K562 (cell line): ENCODE data around the gene CNFN. TPM values are rescaled to one million over a fixed set of nuclear protein-coding genes. Genes with fewer than 3 reads are reported as not detected.

Experiments
- ATAC-seq: fragments of 200-7000 bp; cut with Tn5 transposase; 3 replicates; pipeline ENCODE4 v1.9.1; 2020; ENCODE audit warnings: moderate library complexity
- BruUV-seq: library from RNA; stranded (reverse); fragments of 400-500 nt; replicated peaks from 2 replicates; lab custom pipeline; 2021; lab: Mats Ljungman, UMichigan
- CTCF ChIA-PET: fragments of 300-600 bp; formaldehyde crosslinking; extraction: SDS; loops from one replicate; lab custom pipeline; 2021; ENCODE audit warnings: low intra/inter-chr PET ratio; lab: Yijun Ruan, JAX
- POLR2A ChIA-PET: fragments of 300-600, 350-650 bp; sonication (Branson Sonifier 250); formaldehyde crosslinking; extraction: SDS; loops from one replicate; lab custom pipeline; 2021; ENCODE audit warnings: antibody characterized with exemption, inconsistent platforms; lab: Yijun Ruan, JAX
- DNase-seq, 4 experiments: peaks; one replicate each; pipeline versions ENCODE4 v3.0.0 to v3.0.0-alpha.2; 2011 to 2018; ENCODE audit warnings: low spot score in 3 of 4, mixed read lengths in 3 of 4; ENCODE audit errors: extremely low read depth in 1 of 4
- FAIRE-seq: peaks from 2 replicates; lab custom pipeline; 2011; peaks lifted over from hg19 to GRCh38; lab: Jason Lieb, UNC
- H2AFZ ChIP-seq: 2 replicates; pipeline ENCODE4 v1.6.0; 2011; ENCODE audit warnings: low read depth, low read length, control low read depth, inconsistent platforms
- H3K27ac ChIP-seq: fragments of 200-600 bp; 3 replicates; pipeline ENCODE4 v1.8.0; 2011; ENCODE audit warnings: low read depth, mild to moderate bottlenecking, control low read depth, inconsistent platforms, low read length, moderate library complexity, mixed read lengths; ENCODE audit errors: extremely low read depth
- H3K27me3 ChIP-seq, 2 experiments: fragments of 300-600 bp in 1 of 2; 2 replicates in 1 of 2; 3 replicates in 1 of 2; pipeline versions ENCODE4 v1.6.0 to v1.8.0; 2011; ENCODE audit warnings: inconsistent platforms in 2 of 2, low read length in 2 of 2, mild to moderate bottlenecking in 1 of 2, mixed read lengths in 1 of 2, moderate library complexity in 1 of 2; ENCODE audit not compliant: control insufficient read depth in 2 of 2, insufficient read depth in 2 of 2
- H3K36me3 ChIP-seq: fragments of 300-600 bp; 3 replicates; pipeline ENCODE4 v1.8.0; 2011; ENCODE audit warnings: mild to moderate bottlenecking, low read length, inconsistent platforms; ENCODE audit not compliant: control insufficient read depth, insufficient read depth
- H3K4me1 ChIP-seq, 2 experiments: fragments of 200-600 bp in 1 of 2; replicated peaks in 1 of 2; 2 replicates in 1 of 2; 3 replicates in 1 of 2; pipeline versions ENCODE4 v1.5.1 to v1.8.0; 2011; ENCODE audit warnings: inconsistent platforms in 2 of 2, low read length in 2 of 2, mild to moderate bottlenecking in 1 of 2, mixed read lengths in 1 of 2, moderate library complexity in 1 of 2; ENCODE audit not compliant: control insufficient read depth in 2 of 2, insufficient read depth in 2 of 2
- H3K4me2 ChIP-seq: 2 replicates; pipeline ENCODE4 v1.6.1; 2011; ENCODE audit warnings: low read length, control low read depth, inconsistent platforms, mixed read lengths; ENCODE audit not compliant: insufficient read depth
- H3K4me3 ChIP-seq: fragments of 200-600 bp; sonication (generic), shearing (Covaris generic); 2 replicates; pipeline ENCODE4 v1.5.1; 2016; ENCODE audit warnings: control low read depth, inconsistent platforms
- H3K79me2 ChIP-seq: fragments of 200-600 bp; 3 replicates; pipeline ENCODE4 v1.8.0; 2011; ENCODE audit warnings: low read length, inconsistent platforms; ENCODE audit not compliant: control insufficient read depth, insufficient read depth
- H3K9ac ChIP-seq, 2 experiments: 2 replicates each; pipeline versions ENCODE4 v1.6.0 to v1.6.1; 2011; ENCODE audit warnings: low read depth in 2 of 2, low read length in 2 of 2, control low read depth in 1 of 2, inconsistent platforms in 1 of 2, mild to moderate bottlenecking in 1 of 2, mixed read lengths in 1 of 2; ENCODE audit not compliant: insufficient read depth in 1 of 2
- H3K9me1 ChIP-seq: one replicate; pipeline ENCODE4 v1.6.0; 2011; ENCODE audit warnings: inconsistent platforms, mild to moderate bottlenecking, low read length, moderate library complexity; ENCODE audit not compliant: control insufficient read depth, insufficient read depth
- H3K9me3 ChIP-seq: replicated peaks from 2 replicates; pipeline ENCODE4 v1.5.1; 2011; ENCODE audit warnings: low read depth, low read length, inconsistent platforms; ENCODE audit not compliant: control insufficient read depth, insufficient read depth
- H4K20me1 ChIP-seq: replicated peaks from 2 replicates; pipeline ENCODE4 v1.6.1; 2011; ENCODE audit warnings: low read length, inconsistent platforms, mixed read lengths; ENCODE audit not compliant: control insufficient read depth, insufficient read depth
- ARHGAP35 ChIP-seq: fragments of 450-650 bp; IDR thresholded peaks from 2 replicates; pipeline ENCODE4 v1.6.1; 2018; ENCODE audit not compliant: partially characterized antibody
- EHMT2 ChIP-seq: fragments of 450-650 bp; IDR thresholded peaks from 2 replicates; pipeline ENCODE4 v1.6.1; 2018; ENCODE audit warnings: antibody characterized with exemption
- NFATC3 ChIP-seq: fragments of 450-650 bp; IDR thresholded peaks from 2 replicates; pipeline ENCODE4 v1.6.1; 2017; ENCODE audit warnings: mild to moderate bottlenecking
- NR2C1 ChIP-seq, 2 experiments: fragments of 450-650 bp; IDR thresholded peaks; 2 replicates each; pipeline ENCODE4 v1.6.1; 2017; ENCODE audit warnings: mild to moderate bottlenecking in 2 of 2, antibody characterized with exemption in 1 of 2, inconsistent platforms in 1 of 2, missing compliant biosample characterization in 1 of 2, missing genetic modification characterization in 1 of 2
- NR2C2 ChIP-seq, 2 experiments: fragments of 200-800 bp in 1 of 2; sonication (Bioruptor generic) in 1 of 2; sonication (generic) in 1 of 2; formaldehyde crosslinking in 1 of 2; IDR thresholded peaks; 2 replicates each; pipeline versions ENCODE4 v1.6.1 to v1.8.0; 2016 to 2022; ENCODE audit warnings: mild to moderate bottlenecking in 1 of 2, missing compliant biosample characterization in 1 of 2, missing genetic modification characterization in 1 of 2, missing genetic modification reagents in 1 of 2
- RFX7 ChIP-seq: fragments of 250-450 bp; sonication (Bioruptor Pico); IDR thresholded peaks from 2 replicates; pipeline ENCODE4 v1.5.1; 2021; ENCODE audit warnings: mild to moderate bottlenecking
- SETDB1 ChIP-seq: IDR thresholded peaks from one replicate; pipeline ENCODE4 v1.6.1; 2012; ENCODE audit warnings: low read length, control low read depth, inconsistent platforms
- ZKSCAN3 ChIP-seq: fragments of 250-450 bp; sonication (Bioruptor Pico); IDR thresholded peaks from 2 replicates; pipeline ENCODE4 v1.4.0; 2020
- ZNF384 ChIP-seq: IDR thresholded peaks from 2 replicates; pipeline ENCODE4 v1.6.1; 2012; ENCODE audit warnings: low read depth, low read length, improper control_type of control experiment
- WGBS: fragments of 100-300 bp; shearing (Covaris generic); methylation state at CpG from one replicate; pipeline ENCODE4 v1.1.6; 2016; ENCODE audit warnings: low coverage, mixed read lengths; ENCODE audit not compliant: insufficient coverage; ENCODE audit errors: missing lambda C conversion rate; 5-methylcytosine and 5-hydroxymethylcytosine counted together
- in situ Hi-C: fragments of 300-500 bp; cut with MboI; formaldehyde crosslinking; loops from 4 replicates; pipeline ENCODE4 v1.15.0; 2018; ENCODE audit warnings: inconsistent platforms, mixed read lengths
- intact Hi-C: fragments of 100-400 bp; cut with micrococcal nuclease; formaldehyde crosslinking; loops from 2 replicates; pipeline ENCODE4 v1.14.2; 2022
- polyA plus RNA-seq, 8 experiments: library from polyadenylated mRNA; depleted of rRNA in 4 of 8; stranded (reverse) in 5 of 8; unstranded in 3 of 8; fragments of >200 nt; fragmentation: Nextera tagmentation in 2 of 8; fragmentation: Illumina TruSeq in 1 of 8; extraction: Ambion mirVana in 2 of 8; extraction: Trizol in 1 of 8; gene quantifications; 2 replicates each; pipeline versions ENCODE4 v1.2.1 to v1.2.3, GENCODE V29; 2011 to 2014; ENCODE audit warnings: inconsistent platforms in 1 of 8, missing spikeins in 1 of 8
- total RNA-seq, 7 experiments: library from RNA; depleted of rRNA in 6 of 7; stranded (reverse); fragments of >200 nt in 6 of 7; fragmentation: Illumina TruSeq in 2 of 7; extraction: Trizol in 2 of 7; gene quantifications; 2 replicates each; pipeline versions ENCODE4 v1.2.1 to v1.2.3, GENCODE V29; 2011 to 2021; ENCODE audit warnings: low replicate concordance in 1 of 7
- TF ChIP-seq, protein P1 (sequence below): fragments of 450-650 bp; formaldehyde crosslinking; IDR thresholded peaks from 2 replicates; pipeline ENCODE4 v1.4.0; 2020; ENCODE audit warnings: mild to moderate bottlenecking, moderate library complexity
- TF ChIP-seq, protein P2 (sequence below): sonication (generic); formaldehyde crosslinking; IDR thresholded peaks from 2 replicates; pipeline ENCODE4 v1.8.1; 2023; ENCODE audit warnings: mild to moderate bottlenecking, missing genetic modification reagents

CNFN gene
- total and polyA plus RNA-seq, 9 of the 15 experiments (the other 6 are each of a cell fraction or from before 2014, with no cell fraction given), result 0.18 to 0.52 (median 0.27) TPM; not detected in 5

DNA sequence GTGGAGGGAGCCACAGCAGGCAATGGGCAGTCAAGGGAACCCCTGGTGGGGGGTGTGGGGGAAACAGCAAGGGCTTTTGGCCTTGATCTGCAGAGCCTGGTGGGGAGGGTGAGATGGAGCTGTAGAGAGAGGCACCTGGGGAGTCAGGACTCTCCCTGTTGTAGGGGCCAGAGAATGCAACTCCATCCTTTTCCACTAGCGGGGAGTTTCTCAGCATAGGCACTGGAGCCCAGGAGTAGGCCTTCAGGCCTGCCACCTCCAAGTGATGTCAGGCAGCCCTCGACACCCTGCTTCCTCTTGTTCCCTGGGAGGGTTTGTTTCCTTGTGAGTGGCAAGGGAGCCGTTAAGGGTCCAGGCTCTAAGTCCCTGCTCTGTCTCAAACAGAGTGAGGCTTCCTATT is 39.7 kb downstream of the CNFN start:
- Histone ChIP-seq H3K9ac (no peak overlapping the region), H3K9me1 (no peaks in the 10 kb centered on the region), H3K27me3 (no peaks in the 10 kb centered on the region), H3K4me1 (peaks cover 0 to 17% of the 10 kb centered on the region in 2 experiments; a peak in 1 of 5 replicates), H3K4me2 (no peak overlapping the region), H4K20me1 (no peaks in the 10 kb centered on the region), H3K79me2 (no peaks in the 10 kb centered on the region), H3K4me3 (no peak overlapping the region), H2AFZ (no peak overlapping the region), H3K9me3 (no peaks in the 10 kb centered on the region), H3K27ac (no peak overlapping the region), H3K36me3 (peaks cover 2% of the 10 kb centered on the region; the same call in 1 of the 3 replicates)
- DNase-seq (no peak), ATAC-seq (no peak), FAIRE-seq (no peak)
- 28% methylated on average over 2 of the region's 3 CpGs for WGBS
- ChIA-PET CTCF (no interaction called here), POLR2A (interaction anchor here (0.7 kb wide), 1 partner anchor 251 kb away, joined by 3 read pairs; no protein-coding TSS in a partner anchor)
- intact Hi-C loops, result no loop called here
- in situ Hi-C loops, result no loop called here
- TF ChIP-seq NFATC3 (no peak), ARHGAP35 (no peak), EHMT2 (no peak)
- no TSS peak for BruUV-seq

DNA sequence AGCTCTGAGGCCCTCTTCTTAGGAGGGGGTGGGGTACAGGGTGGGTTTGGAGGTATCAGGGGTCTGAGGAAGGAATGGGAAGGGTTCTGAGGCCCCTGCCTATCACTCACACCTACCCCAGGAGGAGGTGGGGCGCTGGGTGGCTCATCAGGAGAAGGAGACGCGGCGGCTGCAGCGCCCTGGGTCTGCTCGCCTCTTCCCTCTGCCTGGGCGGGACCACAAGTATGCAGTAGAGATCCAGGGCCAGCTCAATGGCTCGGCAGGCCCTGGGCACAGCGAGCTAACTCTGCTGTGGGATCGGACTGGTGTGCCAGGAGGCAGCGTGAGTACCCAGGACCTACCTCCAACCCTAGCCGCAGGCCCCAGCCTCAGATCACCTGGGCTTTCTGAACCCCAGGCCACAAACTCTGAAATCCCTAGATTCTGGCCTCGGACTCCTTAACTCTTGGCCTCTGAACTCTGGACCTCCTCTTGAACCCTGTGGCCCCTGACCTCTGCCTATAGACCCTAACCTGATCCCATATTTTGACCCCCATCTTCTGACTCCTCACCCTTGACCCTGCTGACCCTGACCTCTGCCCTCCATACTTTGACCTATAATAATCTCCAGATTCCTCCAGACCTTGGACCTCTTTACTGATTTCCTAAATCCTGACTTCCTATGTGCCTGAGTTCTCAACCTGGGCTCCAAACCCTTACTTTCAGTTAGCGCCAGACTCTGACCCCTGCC is 40.6 kb downstream of the CNFN start:
- H3K4me3 ChIP-seq, result no peak overlapping the region
- ATAC-seq (no peak), FAIRE-seq (no peak)
- H3K4me1 ChIP-seq, result peaks cover 0 to 19% of the 10 kb centered on the region in 2 experiments; a peak in 1 of 5 replicates
- no peaks in the 10 kb centered on the region for H3K79me2 ChIP-seq
- no TSS peak for BruUV-seq
- H2AFZ ChIP-seq, result no peak overlapping the region
- no peaks in the 10 kb centered on the region for H4K20me1 ChIP-seq
- CTCF ChIA-PET, result no interaction called here
- H3K9me1 ChIP-seq, result no peaks in the 10 kb centered on the region
- intact Hi-C loops, result no loop called here
- TF ChIP-seq NR2C2 (CRISPR knock-in tag; IDR thresholded peaks at IDR 0.05) (no peak), NR2C2 (tag; IDR thresholded peaks at IDR 0.05) (peak; percentile 53), ZNF384 (no peak), RFX7 (CRISPR knock-in tag) (no peak), NR2C1 (IDR thresholded peaks at IDR 0.05) (peak; percentile 67), NR2C1 (tag; IDR thresholded peaks at IDR 0.05) (peak; percentile 78), ZKSCAN3 (no peak), SETDB1 (no peak)
- TF ChIP-seq, protein P1, sequence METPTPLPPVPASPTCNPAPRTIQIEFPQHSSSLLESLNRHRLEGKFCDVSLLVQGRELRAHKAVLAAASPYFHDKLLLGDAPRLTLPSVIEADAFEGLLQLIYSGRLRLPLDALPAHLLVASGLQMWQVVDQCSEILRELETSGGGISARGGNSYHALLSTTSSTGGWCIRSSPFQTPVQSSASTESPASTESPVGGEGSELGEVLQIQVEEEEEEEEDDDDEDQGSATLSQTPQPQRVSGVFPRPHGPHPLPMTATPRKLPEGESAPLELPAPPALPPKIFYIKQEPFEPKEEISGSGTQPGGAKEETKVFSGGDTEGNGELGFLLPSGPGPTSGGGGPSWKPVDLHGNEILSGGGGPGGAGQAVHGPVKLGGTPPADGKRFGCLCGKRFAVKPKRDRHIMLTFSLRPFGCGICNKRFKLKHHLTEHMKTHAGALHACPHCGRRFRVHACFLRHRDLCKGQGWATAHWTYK (CRISPR knock-in tag), result no peak
- TF ChIP-seq, protein P2, sequence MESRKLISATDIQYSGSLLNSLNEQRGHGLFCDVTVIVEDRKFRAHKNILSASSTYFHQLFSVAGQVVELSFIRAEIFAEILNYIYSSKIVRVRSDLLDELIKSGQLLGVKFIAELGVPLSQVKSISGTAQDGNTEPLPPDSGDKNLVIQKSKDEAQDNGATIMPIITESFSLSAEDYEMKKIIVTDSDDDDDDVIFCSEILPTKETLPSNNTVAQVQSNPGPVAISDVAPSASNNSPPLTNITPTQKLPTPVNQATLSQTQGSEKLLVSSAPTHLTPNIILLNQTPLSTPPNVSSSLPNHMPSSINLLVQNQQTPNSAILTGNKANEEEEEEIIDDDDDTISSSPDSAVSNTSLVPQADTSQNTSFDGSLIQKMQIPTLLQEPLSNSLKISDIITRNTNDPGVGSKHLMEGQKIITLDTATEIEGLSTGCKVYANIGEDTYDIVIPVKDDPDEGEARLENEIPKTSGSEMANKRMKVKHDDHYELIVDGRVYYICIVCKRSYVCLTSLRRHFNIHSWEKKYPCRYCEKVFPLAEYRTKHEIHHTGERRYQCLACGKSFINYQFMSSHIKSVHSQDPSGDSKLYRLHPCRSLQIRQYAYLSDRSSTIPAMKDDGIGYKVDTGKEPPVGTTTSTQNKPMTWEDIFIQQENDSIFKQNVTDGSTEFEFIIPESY (CRISPR knock-in tag), result peak; percentile 92
- TF ChIP-seq, all 486 proteins: peak for 3
- Histone ChIP-seq H3K9ac (no peak overlapping the region; a peak in 1 of 4 replicates), H3K27ac (no peak overlapping the region), H3K9me3 (no peaks in the 10 kb centered on the region), H3K27me3 (no peaks in the 10 kb centered on the region), H3K36me3 (peaks cover 5% of the 10 kb centered on the region; the same call in 1 of the 3 replicates), H3K4me2 (no peak overlapping the region)
- in situ Hi-C loops, result no loop called here
- POLR2A ChIA-PET, result no interaction called here
- no peak for DNase-seq
- 66% methylated on average over 8 of the region's 14 CpGs for WGBS
